Mesodermal cell (in vitro differentiated cells): Measurements from ENCODE around the gene PCNX1.

Source experiments
- H3K27ac ChIP-seq: 2 replicates; pipeline ENCODE4 v1.7.0; 2013; ENCODE audit warnings: mild to moderate bottlenecking, low read depth, low read length, moderate library complexity; ENCODE audit not compliant: severe bottlenecking
- H3K36me3 ChIP-seq: 2 replicates; pipeline ENCODE4 v1.7.1; 2013; ENCODE audit warnings: mild to moderate bottlenecking, low read length, moderate library complexity; ENCODE audit not compliant: control insufficient read depth, insufficient read depth
- H3K4me1 ChIP-seq: one replicate; pipeline ENCODE4 v1.7.1; 2013; ENCODE audit warnings: mild to moderate bottlenecking, low read length; ENCODE audit not compliant: insufficient read depth, control insufficient read depth, poor library complexity, severe bottlenecking
- H3K4me3 ChIP-seq: 2 replicates; pipeline ENCODE4 v1.7.0; 2013; ENCODE audit warnings: low read length, control low read depth, mild to moderate bottlenecking; ENCODE audit not compliant: insufficient read depth, poor library complexity, severe bottlenecking; ENCODE audit errors: extremely low read depth
- H3K9me3 ChIP-seq: 2 replicates; pipeline ENCODE4 v1.7.1; 2013; ENCODE audit warnings: mild to moderate bottlenecking, low read length, moderate library complexity; ENCODE audit not compliant: control insufficient read depth
- WGBS, 2 experiments: methylation state at CpG; one replicate each; pipeline ENCODE4 v1.1.5; 2013; ENCODE audit warnings: missing lambda C conversion rate in 2 of 2; ENCODE audit not compliant: insufficient coverage in 2 of 2; 5-methylcytosine and 5-hydroxymethylcytosine counted together

PCNX1 gene

GRCh38 chr14:71163050-71163841, 256.0 kb downstream of the PCNX1 start:
- WGBS, 2 experiments = 80 to 84% methylated on average over 5 to 6 of the region's 6 CpGs
- Histone ChIP-seq H3K4me1 (peaks cover 12% of the 10 kb centered on the region), H3K36me3 (no peaks in the 10 kb centered on the region), H3K9me3 (peaks cover 8% of the 10 kb centered on the region), H3K27ac (no peak overlapping the region), H3K4me3 (no peak overlapping the region)

- Histone ChIP-seq H3K27ac (no peak overlapping the region), H3K36me3 (no peaks in the 10 kb centered on the region), H3K9me3 (peaks cover 8% of the 10 kb centered on the region), H3K4me1 (peaks cover 12% of the 10 kb centered on the region), H3K4me3 (no peak overlapping the region)
- 79 to 84% methylated on average over 9 of the region's 10 CpGs for WGBS, 2 experiments
Measured at GRCh38 chr14:71163842-71164629, 256.8 kb downstream of the PCNX1 start.
